ENCODE data around the gene RARRES2.

GRCh38 chr7:150340875-150341262 is 560 bp downstream of the RARRES2 start:
- TF ChIP-seq EZH2 (IDR thresholded peaks at IDR 0.05; ENCODE audit: low read length) (no peak), CTCF (optimal IDR thresholded peaks at IDR 0.05 in 1 of 3, IDR thresholded peaks at IDR 0.05 in 1 of 3, conservative IDR thresholded peaks at IDR 0.05 in 1 of 3; ENCODE audit: extremely low read depth in 1 of 3, insufficient read depth in 2 of 3, low read length in 3 of 3) (no peak)
